Coronary artery (tissue), 2 donors: ENCODE measurements around the gene MAMSTR.
"Not testable (repeated sequence)": the region's sequence is repeated elsewhere in the genome, so short reads cannot be mapped to it uniquely, and the experiment has no call there.

Experiments used
- DNase-seq: peaks from one replicate; pipeline ENCODE4 v3.0.0-alpha.2; 2017; ENCODE audit warnings: low spot score
- H3K27ac ChIP-seq, 2 donors: fragments of 200-600 bp; sonication (generic); one replicate each; pipeline ENCODE4 v1.5.1; 2016 to 2019
- H3K4me3 ChIP-seq: fragments of 200-600 bp; sonication (generic); 2 replicates; pipeline ENCODE4 v1.5.1; 2016; ENCODE audit warnings: mild to moderate bottlenecking, moderate library complexity
- CTCF ChIP-seq: fragments of 200-600 bp; sonication (generic); IDR thresholded peaks from one replicate; pipeline ENCODE4 v1.5.1; 2019; ENCODE audit warnings: antibody characterized with exemption

MAMSTR gene

GRCh38 chr19:48689449-48689848 lies 30.1 kb downstream of the MAMSTR start:
- H3K4me3 ChIP-seq = no peak overlapping the region
- no peak for DNase-seq
- TF ChIP-seq CTCF = no peak
- no peak overlapping the region for H3K27ac ChIP-seq

DNA sequence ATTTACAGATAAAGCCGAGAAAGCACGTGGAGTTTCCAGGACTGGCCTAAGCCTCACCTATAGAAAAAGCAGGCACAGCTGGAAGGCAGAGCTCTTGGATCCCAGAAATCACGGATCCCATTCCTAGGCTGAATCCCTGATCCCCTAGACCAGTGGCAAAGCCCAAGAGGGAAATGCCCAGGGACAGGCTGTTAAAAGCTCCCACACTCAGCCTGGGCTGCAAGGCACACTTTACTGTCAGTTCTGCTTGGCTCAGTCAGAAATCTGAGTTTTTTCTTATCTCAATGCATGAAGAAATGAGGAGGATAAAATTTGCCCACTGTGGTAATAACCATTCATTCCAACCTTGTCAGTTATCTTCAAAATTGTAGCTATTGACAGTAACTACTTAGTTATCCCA lies 31.7 kb downstream of the MAMSTR start:
- Histone ChIP-seq H3K4me3 (no peak overlapping the region), H3K27ac (no peak overlapping the region)
- TF ChIP-seq CTCF = no peak
- no peak for DNase-seq

DNA sequence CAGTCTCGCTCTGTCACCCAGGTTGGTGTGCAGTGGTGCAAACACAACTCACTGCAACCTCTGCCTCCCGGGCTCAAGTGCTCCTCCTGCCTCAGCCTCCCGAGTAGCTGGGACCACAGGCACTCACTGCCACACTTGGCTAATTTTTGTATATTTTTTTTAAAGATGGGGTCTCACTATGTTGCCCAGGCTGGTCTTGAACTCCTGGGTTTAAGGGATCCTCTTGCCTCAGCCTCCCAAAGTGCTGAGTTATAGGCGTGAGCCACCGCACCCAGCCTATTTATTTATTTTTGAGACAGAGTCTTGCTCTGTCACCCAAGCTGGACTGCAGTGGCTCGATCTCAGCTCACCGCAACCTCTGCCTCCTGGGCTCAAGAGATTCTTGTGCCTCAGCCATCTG lies 32.9 kb downstream of the MAMSTR start:
- DNase-seq, H3K27ac ChIP-seq, H3K4me3 ChIP-seq: not testable (repeated sequence)

DNA sequence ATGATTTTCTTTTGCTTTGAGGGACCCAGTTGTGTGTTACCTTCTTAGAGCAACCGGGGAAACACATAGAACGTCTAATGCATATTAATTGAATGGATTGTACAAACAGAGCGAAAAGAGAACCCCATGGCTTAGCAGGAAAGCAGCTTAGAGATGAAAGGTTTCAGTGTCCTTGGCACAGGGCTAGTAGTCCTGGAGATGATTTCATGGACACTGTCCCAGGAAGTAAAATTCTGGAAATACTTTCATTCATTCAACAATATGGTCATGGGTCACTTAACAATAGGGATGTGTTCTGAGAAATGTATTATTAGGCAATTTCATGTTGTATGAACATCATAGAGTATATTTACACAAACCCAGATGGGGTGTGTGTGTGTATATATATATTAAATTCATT lies 33.4 kb downstream of the MAMSTR start:
- no peak for DNase-seq

DNA sequence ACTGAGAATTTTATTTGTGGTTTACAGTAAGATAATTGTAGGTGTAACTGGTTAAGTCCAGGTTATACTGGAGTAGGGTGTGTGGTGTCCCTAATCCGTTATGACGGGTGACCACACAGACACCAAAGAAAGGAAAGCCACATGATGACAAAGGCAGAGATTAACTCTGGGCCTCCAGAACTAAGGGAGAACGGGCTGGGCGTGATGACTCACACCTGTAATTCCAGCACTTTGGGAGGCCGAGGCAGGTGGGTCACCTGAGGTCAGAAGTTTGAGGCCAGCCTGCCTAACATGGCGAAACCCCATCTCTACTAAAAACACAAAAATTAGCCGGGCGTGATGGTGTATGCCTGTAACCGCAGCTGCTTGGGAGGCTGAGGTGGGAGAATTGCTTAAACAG lies 33.9 kb downstream of the MAMSTR start:
- Histone ChIP-seq H3K4me3 (no peak overlapping the region), H3K27ac (no peak overlapping the region)
- TF ChIP-seq CTCF = no peak
- DNase-seq = no peak

More for the DNA sequence above, 33.4 kb downstream of the MAMSTR start:
- TF ChIP-seq CTCF = no peak
- Histone ChIP-seq H3K27ac (no peak overlapping the region), H3K4me3 (no peak overlapping the region)

DNA sequence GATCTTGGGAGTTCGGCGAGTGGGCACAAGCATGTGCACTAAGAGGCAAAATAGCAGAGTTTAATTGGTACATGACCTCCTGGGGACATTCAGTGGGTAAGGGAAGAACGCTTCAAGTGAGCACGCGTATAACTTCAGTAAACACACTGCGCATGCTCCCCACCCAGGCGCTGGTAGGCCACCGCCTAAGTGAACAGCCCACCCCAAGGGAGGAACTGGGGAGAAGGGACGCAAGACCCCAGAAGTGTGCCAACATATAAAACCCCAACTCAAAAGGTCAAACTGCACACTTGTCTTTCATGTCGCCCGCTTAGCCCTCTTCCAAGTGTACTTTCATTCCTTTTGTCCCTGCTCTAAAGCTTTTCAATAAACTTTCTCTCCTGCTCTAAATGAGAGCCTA lies 36.2 kb downstream of the MAMSTR start:
- Histone ChIP-seq H3K4me3 (peak overlapping the region; percentile 26), H3K27ac (no peak overlapping the region)
- no peak for DNase-seq
- TF ChIP-seq CTCF = no peak

- TF ChIP-seq CTCF = no peak
- no peak for DNase-seq
- Histone ChIP-seq H3K27ac (no peak overlapping the region), H3K4me3 (no peak overlapping the region)
Observed at GRCh38 chr19:48681127-48681470, 38.4 kb downstream of the MAMSTR start.

DNA sequence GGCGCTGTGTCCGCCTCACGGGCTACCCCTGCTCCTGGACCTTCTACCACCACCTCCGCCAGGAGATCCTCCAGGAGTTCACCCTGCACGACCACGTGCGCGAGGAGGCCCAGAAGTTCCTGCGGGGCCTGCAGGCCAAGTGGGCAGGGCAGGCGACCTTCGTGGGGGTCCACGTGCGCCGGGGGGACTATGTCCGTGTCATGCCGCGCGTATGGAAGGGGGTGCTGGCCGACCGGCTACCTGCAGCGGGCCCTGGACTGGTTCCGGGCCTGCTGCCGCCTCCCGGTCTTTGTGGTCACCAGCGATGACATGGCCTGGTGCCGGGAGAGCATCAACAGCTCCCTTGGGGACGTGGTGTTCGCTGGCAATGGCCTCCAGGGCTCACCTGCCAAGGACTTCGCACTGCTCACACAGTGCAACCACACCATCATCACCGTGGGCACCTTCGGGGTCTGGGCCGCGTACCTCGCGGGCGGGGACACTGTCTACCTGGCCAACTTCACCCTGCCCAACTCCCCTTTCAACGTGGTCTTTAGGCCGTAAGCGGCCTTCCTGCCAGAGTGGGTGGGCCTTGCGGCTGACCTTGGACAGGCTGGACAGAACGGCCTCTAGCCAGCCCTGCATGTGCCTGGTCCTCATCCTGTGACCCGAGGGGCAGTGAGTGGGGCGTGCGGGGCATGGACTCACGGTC lies 38.9 kb downstream of the MAMSTR start:
- TF ChIP-seq CTCF = no peak
- Histone ChIP-seq H3K4me3 (no peak overlapping the region), H3K27ac (no peak overlapping the region)
- no peak for DNase-seq

DNA sequence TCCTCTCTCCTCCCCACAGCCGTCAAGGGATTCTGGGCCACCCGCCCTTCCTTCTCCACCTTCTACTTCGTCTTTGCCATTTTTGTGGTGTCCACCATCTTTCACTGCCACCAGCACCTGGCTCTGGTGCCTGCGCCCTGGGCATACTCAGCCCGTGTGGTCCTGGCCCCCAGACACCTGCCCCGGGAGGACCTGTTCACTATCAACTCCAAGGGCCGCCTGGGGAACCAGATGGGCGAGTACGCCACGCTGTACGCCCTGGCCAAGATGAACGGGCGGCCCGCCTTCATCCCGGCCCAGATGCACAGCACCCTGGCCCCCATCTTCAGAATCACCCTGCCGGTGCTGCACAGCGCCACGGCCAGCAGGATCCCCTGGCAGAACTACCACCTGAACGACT lies 39.5 kb downstream of the MAMSTR start:
- H3K4me3 ChIP-seq, DNase-seq, H3K27ac ChIP-seq: not testable (repeated sequence)
